Measurements from ENCODE around the gene ORAI1.
"Not testable (repeated sequence)": the region's sequence is repeated elsewhere in the genome, so short reads cannot be mapped to it uniquely, and the experiment has no call there.

ORAI1 gene

GRCh38 chr12:121651320-121651719 is 25.0 kb downstream of the ORAI1 start:
- no peak overlapping the region for H3K4me3 ChIP-seq (ENCODE audit: low read depth, low read length)
- TF ChIP-seq, protein P1, sequence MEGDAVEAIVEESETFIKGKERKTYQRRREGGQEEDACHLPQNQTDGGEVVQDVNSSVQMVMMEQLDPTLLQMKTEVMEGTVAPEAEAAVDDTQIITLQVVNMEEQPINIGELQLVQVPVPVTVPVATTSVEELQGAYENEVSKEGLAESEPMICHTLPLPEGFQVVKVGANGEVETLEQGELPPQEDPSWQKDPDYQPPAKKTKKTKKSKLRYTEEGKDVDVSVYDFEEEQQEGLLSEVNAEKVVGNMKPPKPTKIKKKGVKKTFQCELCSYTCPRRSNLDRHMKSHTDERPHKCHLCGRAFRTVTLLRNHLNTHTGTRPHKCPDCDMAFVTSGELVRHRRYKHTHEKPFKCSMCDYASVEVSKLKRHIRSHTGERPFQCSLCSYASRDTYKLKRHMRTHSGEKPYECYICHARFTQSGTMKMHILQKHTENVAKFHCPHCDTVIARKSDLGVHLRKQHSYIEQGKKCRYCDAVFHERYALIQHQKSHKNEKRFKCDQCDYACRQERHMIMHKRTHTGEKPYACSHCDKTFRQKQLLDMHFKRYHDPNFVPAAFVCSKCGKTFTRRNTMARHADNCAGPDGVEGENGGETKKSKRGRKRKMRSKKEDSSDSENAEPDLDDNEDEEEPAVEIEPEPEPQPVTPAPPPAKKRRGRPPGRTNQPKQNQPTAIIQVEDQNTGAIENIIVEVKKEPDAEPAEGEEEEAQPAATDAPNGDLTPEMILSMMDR (IDR thresholded peaks at IDR 0.05; ENCODE audit: insufficient read depth, low read depth, low read length, missing control alignments), result no peak
- no peak for DNase-seq (ENCODE audit: low read depth)

DNA sequence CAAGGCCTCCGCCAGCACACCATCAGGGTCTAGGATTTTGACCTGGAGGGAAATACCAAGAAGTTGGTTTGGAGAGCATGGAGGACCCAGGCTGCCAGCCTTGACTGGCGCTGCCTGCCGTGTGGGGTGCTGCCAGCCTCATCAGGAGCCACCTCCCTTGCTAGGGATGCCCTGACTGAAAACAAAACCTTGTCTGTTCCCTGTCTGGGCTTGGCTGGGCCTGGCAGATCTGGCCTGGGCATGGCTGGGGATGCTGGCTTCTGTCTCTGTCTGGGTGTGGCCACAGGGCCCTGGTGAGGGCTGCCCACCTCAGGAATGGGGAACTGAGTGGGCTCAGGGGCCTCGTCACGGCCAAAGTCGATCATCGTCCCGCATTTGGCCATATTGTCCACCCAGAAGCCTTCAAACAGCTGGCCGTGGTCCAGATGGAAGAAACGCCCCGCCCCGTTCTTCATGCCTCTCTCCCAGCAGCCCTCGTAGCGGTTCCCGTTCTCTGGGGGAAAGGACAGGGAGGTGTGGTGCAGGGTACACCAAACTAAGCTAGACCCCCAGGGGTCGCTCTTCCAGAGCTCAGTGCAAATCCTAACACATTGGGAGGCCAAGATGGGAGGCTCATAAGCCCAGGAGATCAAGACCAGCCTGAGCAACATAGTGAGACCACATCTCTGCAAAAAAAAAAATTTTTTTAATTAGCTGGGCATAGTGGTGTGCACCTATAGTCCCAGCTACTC is 26.6 kb downstream of the ORAI1 start:
- H3K4me3 ChIP-seq (ENCODE audit: low read depth, low read length), result no peak overlapping the region
- DNase-seq (ENCODE audit: low read depth), result no peak
- TF ChIP-seq, protein P1 (IDR thresholded peaks at IDR 0.05; ENCODE audit: insufficient read depth, low read depth, low read length, missing control alignments), result no peak

DNA sequence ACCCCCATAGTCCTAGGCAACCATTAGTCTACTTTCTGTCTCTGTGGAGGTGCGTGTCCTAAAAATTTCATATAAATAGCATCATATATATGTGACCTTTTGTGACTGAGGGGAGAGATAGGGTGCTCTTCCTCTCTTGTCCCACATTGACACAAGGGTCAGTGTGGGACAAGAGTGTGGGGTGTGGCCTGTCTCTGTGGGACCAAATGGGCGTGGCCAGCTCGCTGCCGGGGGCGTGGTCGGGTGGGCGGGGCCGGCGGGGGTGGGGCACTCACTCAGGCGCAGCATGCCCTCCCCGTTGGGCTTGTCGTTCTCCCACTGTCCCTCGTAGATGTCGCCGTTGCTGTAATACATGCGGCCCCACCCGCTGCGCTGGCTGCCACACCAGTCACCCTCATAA is 27.7 kb downstream of the ORAI1 start:
- TF ChIP-seq, protein P1 (IDR thresholded peaks at IDR 0.05; ENCODE audit: insufficient read depth, low read depth, low read length, missing control alignments), result no peak
- no peak for DNase-seq (ENCODE audit: low read depth)
- no peak overlapping the region for H3K4me3 ChIP-seq (ENCODE audit: low read depth, low read length)

- no peak overlapping the region for H3K4me3 ChIP-seq (ENCODE audit: low read depth, low read length)
- DNase-seq (ENCODE audit: low read depth), result no peak
- TF ChIP-seq, protein P1 (IDR thresholded peaks at IDR 0.05; ENCODE audit: insufficient read depth, low read depth, low read length, missing control alignments), result no peak
Observed at GRCh38 chr12:121656122-121656521, 29.8 kb downstream of the ORAI1 start.

- no peak overlapping the region for H3K4me3 ChIP-seq (ENCODE audit: low read depth, low read length)
- TF ChIP-seq, protein P1 (IDR thresholded peaks at IDR 0.05; ENCODE audit: insufficient read depth, low read depth, low read length, missing control alignments), result no peak
- DNase-seq (ENCODE audit: low read depth), result no peak
Observed at GRCh38 chr12:121657305-121658008, 31.1 kb downstream of the ORAI1 start.

DNA sequence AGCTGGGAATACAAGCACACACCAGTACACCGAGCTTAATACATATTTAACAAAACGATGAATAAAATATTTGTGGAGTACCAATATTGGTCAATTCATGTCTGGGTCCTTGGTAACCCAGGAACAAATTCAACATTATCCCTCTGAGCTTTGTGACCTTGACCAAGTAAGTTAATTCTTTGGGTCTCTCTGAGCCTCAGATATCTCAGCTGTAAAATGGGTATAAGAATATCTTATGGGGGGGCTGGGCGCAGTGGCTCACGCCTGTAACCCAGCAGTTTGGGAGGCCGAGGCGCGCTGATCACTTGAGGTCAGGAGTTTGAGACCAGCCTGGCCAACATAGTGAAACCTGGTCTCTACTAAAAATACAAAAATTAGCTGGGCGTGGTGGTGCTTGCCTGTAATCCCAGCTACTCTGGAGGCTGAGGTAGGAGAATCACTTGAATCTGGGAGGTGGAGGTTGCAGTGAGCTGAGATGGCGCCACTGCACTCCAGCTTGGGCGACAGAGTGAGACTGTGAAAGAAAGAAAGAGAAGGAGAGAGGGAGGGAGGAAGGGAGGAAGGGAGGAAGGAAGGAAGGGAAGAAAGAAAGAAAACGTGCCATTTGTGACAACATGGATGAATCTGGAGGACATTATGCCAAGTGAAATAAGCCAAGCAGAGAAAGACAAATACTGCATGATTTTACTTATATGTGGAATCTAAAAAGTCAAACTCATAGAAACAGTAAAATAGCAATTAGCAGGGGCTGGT is 35.2 kb downstream of the ORAI1 start:
- not testable (repeated sequence) for H3K4me3 ChIP-seq (ENCODE audit: low read depth, low read length); DNase-seq (ENCODE audit: low read depth)

DNA sequence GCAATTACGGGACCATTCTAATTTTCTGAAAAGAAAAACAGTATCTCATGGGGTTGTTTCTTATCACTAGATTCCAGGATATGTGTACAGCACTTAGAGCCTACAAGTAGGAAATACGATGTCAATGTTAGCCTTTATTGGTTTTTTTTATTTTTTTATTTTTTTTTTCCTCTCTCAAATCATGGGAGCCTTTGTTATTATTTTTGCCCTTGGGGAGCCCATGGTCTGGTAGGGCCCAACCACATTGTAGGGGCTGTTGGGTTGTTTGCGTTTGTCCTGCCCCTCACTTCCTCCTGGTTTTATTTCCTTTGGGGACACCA is 37.2 kb downstream of the ORAI1 start:
- no peak for DNase-seq (ENCODE audit: low read depth)
- peak overlapping the region; percentile 37 for H3K4me3 ChIP-seq (ENCODE audit: low read depth, low read length)

DNA sequence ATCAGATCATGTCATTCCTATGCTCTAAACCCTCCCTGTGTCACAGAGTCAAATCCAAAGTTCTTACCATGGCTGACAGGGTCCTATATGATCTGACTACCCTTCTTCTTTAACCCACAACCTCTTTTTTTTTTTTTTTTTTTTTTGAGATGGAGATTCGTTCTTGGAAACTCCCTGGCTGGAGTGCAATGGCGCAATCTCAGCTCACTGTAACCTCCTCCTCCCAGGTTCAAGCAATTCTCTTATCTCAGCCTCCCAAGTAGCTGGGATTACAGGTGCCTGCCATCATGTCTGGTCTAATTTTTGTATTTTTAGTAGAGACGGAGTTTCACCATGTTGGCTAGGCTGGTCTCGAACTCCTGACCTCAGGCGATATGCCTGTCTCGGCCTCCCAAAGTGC is 40.5 kb downstream of the ORAI1 start:
- not testable (repeated sequence) for DNase-seq (ENCODE audit: low read depth)

More for the DNA sequence above, 37.2 kb downstream of the ORAI1 start:
- TF ChIP-seq, protein P1 (IDR thresholded peaks at IDR 0.05; ENCODE audit: insufficient read depth, low read depth, low read length, missing control alignments), result no peak

More for the DNA sequence above, 40.5 kb downstream of the ORAI1 start:
- H3K4me3 ChIP-seq (ENCODE audit: low read depth, low read length), result not testable (repeated sequence)
